RCC 7860 (cell line): ENCODE data around the gene SLC36A3.
A peak's percentile ranks its signal among the peaks of the same experiment; 100 is the strongest.
"Not testable (repeated sequence)": the region's sequence is repeated elsewhere in the genome, so short reads cannot be mapped to it uniquely, and the experiment has no call there.

ENCODE experiments used
- DNase-seq: peaks from one replicate; pipeline ENCODE4 v3.0.0-alpha.2; 2015; ENCODE audit warnings: low spot score
- FAIRE-seq: peaks from 2 replicates; lab custom pipeline; 2012; peaks lifted over from hg19 to GRCh38; lab: Jason Lieb, UNC

The SLC36A3 gene

DNA sequence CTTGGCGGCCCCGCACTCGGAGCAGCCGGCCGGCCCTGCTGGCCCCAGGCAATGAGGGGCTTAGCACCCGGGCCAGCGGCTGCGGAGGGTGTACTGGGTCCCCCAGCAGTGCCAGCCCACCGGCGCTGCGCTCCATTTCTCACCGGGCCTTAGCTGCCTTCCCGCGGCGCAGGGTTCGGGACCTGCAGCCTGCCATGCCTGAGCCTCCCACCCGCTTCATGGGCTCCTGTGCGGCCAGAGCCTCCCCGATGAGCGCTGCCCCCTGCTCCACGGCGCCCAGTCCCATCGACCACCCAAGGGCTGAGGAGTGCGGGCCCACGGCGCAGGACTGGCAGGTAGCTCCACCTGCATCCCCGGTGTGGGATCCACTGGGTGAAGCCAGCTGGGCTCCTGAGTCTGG lies 5.7 kb upstream of the SLC36A3 start:
- FAIRE-seq, DNase-seq: not testable (repeated sequence)

DNA sequence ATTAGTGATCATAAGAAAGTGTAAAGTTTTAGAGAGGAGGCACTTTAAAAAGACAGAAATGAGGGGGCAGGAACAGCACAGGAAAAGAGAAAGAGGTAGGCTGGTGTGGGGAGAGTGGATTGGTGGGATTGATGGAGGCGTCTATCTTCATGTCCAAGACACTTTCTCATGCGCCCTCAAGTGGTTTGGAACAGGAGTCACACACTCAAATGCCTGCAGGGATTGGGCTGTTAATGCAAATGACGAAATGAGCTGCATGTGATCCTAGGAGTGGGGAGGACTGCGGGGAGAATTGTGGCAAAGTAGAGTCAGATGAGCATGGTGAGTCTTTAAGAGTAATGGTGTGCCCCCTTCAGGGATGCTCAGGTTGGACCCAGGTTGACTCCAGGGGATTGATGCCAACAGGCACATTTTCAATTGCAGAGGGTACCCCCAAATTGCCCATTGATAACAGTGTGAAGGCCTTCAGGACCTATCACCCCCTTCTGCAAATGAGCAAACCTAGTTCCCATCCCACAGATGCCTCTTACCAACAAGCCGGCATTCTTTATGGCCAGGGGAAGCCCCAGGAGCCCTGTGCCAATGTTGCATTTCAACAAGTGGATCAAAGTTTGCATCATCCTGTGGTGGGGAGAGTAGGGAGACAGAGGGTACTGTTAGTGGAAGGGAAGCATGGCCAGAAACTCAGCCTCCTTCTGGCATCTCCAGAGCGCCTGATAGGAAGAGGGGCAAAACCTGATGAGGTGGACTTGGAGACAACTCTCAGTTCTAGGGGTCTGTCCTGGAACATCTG lies 5.3 kb downstream of the SLC36A3 start:
- FAIRE-seq (no peak), DNase-seq (peak; percentile 10)

DNA sequence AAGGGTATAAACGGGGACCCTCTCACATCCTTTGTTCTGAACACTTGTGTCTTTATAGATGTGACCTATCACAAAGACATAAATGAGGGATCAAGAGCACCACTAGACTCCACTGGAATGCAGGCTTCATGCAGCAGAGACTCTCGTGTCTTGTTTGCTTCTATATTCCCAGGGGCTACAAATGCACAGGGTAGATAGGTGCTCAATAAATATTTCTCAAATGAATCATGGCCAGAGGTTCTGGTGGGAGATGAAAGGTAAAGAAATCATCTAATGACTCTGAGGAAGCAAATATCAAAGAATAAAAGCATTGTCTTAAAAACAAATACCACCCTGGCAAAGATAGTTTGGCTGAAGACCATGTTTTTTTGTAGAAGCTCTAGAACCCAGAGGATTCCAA lies 6.6 kb downstream of the SLC36A3 start:
- DNase-seq (no peak), FAIRE-seq (no peak)

DNA sequence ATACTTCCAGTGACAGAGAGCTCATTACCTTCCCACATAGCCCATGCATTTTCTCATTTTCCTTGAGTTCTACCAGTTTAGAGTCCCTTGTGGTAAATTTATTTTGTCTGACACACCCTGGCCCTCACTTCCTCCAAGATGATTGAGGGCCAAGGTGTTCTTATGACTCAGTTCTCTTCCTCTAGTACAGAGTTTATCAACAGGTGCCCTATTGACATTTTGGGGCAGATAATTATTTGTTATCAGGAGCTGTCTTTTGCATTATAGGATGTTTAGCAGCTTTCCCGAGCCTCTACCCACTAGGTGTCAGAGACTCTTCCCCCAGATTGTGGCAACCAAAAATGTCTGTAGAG lies 7.1 kb downstream of the SLC36A3 start:
- DNase-seq (no peak), FAIRE-seq (no peak)

DNA sequence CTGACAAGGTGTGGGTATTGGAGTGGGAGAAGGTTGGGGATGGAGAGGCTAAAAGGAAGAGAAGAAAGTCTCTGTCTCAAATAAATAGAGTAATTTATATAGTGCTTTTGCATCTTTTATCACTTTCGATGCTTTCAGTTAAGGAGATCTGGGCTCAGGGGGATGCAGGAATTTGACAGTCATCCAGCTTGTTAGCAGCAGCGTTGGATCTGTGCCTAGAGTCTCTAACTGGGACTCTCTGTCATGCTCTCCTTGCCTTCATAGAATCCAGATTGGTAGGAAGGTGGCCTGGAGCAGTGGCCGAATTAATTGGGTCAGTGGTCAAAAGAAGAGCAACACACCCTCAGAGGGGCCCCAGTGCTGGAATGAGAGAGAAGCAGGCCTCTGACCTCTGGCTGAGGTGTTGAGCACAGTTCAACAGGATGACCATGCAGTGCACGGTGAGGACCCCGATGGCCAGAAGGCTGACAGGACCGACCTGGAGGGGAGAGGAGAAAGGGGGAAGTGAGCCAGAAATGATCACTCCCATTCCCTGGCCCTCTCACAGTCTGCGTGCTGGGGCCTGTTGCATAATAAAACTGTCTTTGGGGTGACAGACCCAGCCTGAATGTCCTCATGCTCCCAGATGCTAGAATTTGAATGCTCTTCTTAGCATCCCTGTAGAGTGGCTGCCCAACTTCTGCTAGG lies 7.6 kb downstream of the SLC36A3 start:
- FAIRE-seq (no peak), DNase-seq (no peak)

DNA sequence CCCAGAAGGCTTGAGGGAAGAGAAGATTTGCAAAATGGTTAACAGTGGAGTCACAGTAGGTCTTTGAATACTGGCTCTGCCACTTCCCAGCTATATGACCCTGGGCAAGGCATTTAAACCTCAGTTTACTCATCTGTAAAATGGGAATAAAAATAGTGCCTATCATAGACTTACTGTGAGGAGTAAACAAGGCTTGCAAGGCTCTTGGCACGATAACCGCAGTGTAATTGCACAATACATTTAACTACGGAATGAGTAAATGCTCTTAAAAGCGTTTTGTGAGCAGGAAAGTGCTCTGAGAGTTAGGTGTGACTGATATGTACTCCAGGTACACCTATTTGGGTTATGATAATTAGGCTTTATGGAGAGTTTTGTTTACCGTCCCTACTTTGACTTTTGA lies 8.4 kb downstream of the SLC36A3 start:
- FAIRE-seq = no peak
- DNase-seq = no peak

DNA sequence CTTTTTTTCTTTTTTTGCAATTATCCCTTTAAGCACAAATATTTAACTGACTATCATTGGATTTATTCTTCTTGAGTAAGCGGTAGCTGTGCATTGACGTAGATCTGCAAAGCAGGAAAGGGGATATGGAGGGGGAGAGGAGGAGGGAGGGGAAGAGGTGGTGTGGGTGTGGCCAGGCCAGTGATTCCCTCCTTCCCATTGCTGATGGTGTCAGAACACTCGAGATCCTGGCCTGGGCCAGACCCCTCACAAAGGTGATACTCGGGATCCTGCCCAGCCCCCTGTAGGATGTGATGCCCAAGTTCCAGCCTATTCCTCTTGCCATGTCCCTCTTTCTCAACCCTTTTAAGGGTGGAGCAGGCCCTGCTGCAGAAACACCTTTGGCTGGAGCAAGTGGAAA lies 9.9 kb downstream of the SLC36A3 start:
- no peak for DNase-seq
- no peak for FAIRE-seq

DNA sequence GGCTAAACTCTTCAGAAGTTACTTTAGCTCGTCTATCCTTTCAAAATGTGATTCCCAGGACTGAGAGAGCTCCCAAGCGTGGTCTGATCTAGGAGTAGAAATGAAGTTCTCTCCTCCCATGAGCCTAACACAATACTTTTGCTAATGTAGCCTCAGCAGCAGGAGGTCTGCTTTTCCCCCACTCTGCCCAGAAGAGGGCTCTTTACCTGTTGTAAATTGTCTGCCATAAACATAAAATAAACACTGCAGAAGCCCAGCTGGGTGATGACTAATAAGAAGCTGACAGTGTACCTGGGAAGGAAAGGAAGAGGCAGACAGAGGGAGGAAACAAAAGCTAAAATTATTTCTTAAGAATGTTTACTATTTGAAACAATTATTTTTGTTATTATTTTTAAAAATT lies 15.4 kb downstream of the SLC36A3 start:
- FAIRE-seq = no peak

DNA sequence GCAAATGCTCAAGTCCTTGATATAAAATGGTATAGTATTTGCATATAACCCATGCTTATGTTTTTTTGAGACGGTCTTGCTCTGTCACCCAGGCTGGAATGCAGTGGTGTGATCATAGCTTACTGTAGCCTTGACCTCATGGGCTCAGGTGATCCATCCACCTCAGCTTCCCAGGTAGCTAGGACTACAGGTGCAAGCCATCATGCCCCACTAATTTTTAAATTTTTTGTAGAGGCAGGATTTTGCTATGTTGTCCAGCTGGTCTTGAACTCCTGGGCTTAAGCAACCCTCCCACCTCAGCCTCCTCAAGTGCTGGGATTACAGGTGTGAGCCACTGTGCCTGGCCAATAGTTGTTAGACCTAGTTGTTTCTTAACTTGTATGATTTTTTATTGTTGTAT lies 17.3 kb downstream of the SLC36A3 start:
- FAIRE-seq = no peak

More for the DNA sequence above, 15.4 kb downstream of the SLC36A3 start:
- DNase-seq = no peak

DNA sequence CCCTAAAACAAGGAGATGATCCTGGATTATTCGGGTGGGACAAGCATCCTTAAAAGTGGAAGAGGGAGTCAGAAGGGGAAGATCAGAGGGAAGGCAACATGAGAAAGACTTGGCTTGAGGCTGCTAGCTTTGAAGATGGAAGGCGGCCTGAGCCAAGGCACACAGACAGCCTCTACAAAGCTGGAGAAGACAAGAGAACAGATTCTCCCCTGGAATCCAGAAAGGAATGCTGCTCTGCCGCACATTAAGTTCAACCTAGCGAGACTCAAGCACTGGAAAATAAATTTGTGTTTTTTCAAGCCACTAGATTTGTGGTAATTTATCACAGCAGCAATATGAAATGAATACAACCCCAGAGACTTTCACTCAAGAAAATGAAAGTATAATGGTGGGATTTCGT lies 17.9 kb downstream of the SLC36A3 start:
- no peak for FAIRE-seq
- DNase-seq = no peak

More for the DNA sequence above, 17.3 kb downstream of the SLC36A3 start:
- DNase-seq = no peak

DNA sequence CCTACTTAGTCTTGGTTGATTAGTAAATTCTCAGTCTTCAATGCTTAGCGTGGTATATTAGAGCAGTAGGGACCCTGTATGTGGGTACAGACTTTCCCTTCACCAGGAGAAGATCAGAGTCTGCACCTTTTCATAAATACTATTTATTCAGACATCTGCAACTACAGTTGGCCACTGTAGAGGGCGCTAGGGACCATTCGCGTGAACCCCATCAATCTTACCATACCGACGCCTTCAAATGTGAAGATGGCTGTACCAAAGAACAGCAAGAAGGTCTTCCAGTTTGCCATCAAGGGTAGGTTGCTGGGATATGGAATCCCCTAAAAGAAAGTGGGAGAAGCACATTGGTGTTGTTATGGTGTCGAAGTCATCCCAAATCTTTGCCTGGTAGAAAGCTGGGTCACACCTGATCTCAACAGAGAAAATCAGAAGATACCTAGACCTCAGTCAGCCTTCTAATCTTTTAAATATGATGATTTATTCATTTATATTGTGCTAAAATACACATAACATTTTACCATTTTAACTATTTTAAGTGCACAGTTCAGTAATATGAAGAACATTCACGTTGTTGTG lies 19.1 kb downstream of the SLC36A3 start:
- DNase-seq = no peak

DNA sequence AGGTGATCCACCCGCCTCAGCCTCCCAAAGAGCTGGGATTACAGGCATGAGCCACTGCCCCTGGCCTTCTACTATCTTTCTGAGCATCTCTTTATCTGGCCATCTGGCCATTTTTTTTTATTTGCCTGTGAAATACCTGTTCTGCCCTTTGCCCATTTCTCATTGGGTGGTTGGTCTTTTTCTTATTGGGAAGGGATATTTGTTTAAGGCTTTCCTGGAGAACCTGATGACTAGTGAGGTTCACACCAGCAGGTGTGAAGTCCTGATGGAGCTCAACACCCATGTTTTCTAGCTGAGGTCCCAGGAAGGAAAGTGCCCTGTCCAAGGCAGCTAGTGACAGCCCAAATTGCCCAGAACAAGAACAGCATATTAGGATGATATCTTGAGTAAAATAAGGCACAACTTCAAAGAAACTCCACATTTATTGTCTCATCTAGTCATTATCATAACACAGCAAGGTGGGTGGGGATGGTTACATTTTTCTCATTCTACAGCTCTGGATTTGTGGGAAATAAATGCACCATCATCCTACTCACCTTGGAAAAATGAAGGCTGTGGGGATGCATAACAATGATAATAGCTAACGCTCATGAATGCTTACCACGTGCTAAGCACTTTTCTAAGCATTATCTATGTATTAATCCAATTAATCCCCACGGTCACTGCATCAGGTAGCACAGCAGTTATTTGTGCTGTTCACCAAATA lies 20.3 kb downstream of the SLC36A3 start:
- FAIRE-seq (no peak), DNase-seq (no peak)

More for the DNA sequence above, 19.1 kb downstream of the SLC36A3 start:
- no peak for FAIRE-seq

DNA sequence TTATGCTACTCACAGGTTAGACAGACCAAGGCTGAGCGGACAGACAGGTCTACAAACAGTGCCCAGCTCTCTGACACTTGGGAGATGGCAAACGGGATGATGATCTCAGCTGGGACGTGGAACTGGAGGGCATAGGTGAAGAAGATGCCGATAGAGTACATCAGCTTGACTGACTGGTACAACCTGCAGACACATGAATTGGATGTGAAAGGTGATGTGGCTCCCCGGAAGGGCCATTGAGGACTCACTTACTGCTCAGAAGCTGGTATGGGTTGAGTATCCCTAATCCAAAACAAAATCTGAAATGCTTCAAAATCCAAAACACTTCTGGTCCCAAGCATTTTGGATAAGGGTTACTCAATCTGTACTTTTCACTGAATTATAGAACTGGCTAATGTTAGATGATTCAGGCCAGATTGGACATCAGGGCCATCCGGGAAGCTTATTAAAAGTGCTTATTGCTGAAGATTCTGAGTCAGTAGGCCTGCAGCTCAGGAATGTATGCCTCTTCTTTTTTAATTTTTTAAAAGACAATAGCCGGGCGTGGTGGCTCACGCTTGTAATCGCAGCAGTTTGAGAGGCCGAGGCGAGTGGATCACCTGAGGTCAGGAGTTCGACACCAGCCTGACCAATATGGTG lies 22.4 kb downstream of the SLC36A3 start:
- FAIRE-seq (no peak), DNase-seq (no peak)

DNA sequence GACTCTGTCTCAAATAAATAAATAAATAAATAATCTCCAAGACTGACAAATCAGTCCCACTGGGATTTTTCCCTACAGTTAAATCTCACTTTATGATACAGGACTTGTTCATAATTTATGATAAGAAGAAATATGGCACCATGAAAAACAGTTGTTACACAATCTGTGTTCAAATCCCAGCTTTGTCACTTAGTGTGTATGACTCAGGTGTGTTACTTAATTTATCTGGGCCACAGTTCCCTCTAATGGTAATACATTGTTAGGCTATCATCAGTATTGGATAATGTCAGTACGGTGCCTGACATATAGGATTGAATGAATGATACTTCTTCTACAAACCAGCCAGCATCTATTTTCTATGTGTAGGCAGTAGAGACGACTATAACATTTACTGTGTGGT lies 23.1 kb downstream of the SLC36A3 start:
- DNase-seq = no peak
- no peak for FAIRE-seq

DNA sequence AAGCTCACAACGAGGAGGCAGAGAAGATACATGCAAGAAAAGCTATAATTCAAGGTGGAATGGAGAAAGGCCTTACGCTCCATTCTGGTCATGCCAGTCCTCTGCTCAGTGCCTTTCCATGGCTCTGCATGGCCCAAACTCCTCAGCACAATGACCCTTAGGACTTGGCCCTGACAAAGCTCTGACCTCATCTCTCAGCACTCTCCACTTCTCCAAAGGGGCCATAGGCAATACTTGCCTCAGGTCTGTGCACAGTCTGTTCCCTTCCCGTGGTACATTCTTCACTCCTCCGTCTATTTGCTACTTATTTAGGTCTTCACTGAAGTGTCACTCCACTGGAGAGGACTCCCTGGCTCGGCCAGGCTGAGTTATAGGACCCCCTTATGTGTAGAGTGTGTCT lies 24.7 kb downstream of the SLC36A3 start:
- FAIRE-seq = no peak
- DNase-seq = no peak

DNA sequence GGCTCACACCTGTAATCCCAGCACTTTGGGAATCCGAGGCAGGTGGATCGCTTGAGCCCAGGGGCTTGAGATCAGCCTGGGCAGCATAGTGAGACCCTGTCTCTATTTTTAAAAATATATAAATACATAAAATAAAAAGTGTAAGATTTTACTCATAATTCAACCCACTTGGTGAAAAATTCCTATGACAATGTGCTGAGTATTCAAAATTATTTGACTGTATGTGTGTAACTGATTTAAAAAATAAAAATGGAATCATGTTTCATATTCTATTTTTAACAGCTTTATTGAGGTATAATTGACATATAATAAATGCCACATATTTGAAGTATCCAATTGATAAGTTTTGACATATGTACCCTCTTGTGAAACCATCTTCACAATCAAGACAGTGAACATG lies 27.8 kb downstream of the SLC36A3 start:
- DNase-seq (no peak), FAIRE-seq (no peak)

DNA sequence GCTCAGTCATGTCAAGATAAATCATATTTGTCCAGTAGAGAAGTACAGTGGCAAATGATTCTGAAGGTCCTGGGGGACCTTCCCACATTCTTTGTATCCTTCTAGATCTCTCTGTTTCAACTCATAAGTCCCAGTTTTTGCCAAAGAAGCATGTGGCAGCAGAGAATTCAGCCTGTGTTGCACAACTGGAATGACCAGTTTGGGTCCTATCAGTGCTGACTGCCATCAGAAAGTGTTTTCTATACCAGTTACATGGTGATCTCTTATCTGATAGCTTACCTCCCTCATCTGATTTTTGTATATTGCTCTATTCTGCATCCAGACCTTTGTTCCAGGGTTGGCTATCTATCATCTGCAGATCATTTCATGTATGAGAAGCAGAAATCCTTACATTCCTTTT lies 28.9 kb downstream of the SLC36A3 start:
- FAIRE-seq = no peak

DNA sequence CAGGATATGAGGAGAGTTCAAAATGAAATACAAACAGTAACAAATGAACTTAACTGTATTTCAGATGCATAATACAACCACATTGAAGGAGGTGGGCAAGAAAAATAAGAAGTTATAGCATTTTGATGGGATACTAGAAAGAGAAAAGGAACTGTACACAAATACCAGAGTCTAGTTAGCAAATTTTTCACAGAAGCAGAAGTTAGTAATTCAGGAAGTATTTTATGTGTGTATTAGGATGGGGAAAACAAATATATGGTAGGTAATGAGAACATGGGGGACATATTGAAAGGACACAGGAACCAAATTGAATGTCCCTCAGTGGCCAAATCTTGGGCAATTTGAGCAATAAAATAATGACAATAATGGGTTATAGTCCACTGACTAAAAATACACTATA lies 32.2 kb downstream of the SLC36A3 start:
- FAIRE-seq = no peak

More for the DNA sequence above, 28.9 kb downstream of the SLC36A3 start:
- no peak for DNase-seq

DNA sequence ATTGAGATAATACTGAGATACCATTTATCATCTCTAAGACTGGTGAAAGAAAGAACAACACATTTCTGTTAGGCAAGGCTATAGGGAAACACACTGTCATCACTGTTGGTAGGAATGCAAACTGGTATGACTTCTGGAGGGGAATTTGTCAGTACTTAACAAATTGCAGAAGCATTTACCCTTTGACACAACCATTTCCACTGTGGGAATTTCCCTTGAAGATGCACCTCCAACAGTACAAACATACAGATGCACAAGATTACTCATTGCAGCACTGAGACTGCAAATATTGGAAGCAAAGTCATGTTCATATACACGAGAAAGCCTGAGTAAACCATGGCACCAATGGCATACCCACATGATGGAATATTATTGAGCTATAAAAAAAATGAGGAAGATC lies 33.0 kb downstream of the SLC36A3 start:
- FAIRE-seq (no peak), DNase-seq (peak; percentile 35)

More for the DNA sequence above, 32.2 kb downstream of the SLC36A3 start:
- no peak for DNase-seq

DNA sequence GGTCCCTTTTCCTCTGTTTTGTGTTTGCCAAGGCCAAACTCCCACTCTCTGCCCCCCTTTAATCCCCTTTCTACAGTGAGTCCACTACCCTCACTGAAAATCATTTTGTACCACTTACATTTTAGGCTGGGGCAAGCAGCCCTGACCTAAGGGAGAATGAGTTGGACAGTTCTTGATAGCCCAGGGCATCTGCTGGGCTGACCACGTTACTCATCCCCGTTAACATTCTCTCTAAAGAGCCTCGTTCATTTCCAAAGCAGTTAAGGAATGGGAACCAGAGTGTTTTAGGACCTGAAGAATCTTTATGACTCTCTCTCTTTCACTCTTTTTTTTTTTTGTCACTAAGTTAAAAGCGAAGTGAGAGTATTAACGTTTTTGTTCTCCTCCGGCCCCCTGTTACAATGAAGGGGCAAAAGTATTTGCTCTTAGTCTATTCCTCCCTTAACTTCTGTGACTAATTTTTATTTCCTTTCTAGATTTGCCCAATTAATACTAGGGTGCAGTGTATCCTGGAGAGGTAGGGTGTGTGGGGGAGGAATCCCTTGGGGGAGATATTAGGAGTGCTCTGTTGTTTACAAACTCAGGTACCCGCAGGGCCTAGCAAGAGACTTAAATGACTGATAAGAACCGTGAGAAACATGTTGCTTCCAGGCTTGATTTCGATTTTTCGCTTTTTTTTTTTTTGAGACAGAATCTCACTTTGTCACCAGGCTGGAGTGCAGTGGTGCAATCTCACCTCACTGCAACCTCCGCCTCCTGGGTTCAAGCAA lies 35.9 kb downstream of the SLC36A3 start:
- no peak for FAIRE-seq
- DNase-seq = no peak
